ENCODE data around the gene KCNK7.

GRCh38 chr11:65571420-65571819 lies 24.2 kb downstream of the KCNK7 start:
- TF ChIP-seq, protein P1, sequence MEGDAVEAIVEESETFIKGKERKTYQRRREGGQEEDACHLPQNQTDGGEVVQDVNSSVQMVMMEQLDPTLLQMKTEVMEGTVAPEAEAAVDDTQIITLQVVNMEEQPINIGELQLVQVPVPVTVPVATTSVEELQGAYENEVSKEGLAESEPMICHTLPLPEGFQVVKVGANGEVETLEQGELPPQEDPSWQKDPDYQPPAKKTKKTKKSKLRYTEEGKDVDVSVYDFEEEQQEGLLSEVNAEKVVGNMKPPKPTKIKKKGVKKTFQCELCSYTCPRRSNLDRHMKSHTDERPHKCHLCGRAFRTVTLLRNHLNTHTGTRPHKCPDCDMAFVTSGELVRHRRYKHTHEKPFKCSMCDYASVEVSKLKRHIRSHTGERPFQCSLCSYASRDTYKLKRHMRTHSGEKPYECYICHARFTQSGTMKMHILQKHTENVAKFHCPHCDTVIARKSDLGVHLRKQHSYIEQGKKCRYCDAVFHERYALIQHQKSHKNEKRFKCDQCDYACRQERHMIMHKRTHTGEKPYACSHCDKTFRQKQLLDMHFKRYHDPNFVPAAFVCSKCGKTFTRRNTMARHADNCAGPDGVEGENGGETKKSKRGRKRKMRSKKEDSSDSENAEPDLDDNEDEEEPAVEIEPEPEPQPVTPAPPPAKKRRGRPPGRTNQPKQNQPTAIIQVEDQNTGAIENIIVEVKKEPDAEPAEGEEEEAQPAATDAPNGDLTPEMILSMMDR (IDR thresholded peaks at IDR 0.05) = no peak
- TF ChIP-seq REST (IDR thresholded peaks at IDR 0.05; ENCODE audit: insufficient read depth in 1 of 2, low read depth in 2 of 2, low read length in 1 of 2) (no peak), SIN3A (IDR thresholded peaks at IDR 0.05; ENCODE audit: borderline replicate concordance, insufficient read depth, low read depth, low read length) (no peak), POLR2AphosphoS5 (IDR thresholded peaks at IDR 0.05; ENCODE audit: low read depth, low read length) (no peak), TCF7L2 (IDR thresholded peaks at IDR 0.05; ENCODE audit: low read depth, low read length) (no peak)

Measured in Panc1 (cell line).